Measurements from ENCODE around the gene EYA4.

DNA sequence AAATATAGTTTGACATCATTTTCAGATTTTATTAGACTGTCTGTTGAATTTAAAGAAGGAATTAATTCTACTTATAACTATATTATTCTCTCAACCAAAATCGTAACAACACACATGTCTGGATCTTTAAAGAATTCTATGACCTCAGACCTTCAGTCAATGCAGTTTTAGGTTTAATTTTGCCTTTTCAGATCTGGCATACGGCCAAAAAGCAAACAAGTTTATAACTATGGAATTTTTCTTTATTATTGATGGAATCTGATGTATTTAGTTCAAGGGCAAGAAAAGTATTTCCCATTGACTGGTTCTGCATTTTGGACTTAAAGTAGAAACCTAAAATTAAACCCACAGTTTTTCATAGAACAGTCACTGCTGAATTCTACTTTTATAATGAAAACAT lies 233.4 kb downstream of the EYA4 start:
- TF ChIP-seq CTCF (IDR thresholded peaks at IDR 0.05), result no peak
- no peak for TF ChIP-seq POLR2AphosphoS5 (IDR thresholded peaks at IDR 0.05)
- no peak for TF ChIP-seq POLR2A (IDR thresholded peaks at IDR 0.05)

Data from breast epithelium (tissue), 3 donors.